Activated T-cell treated with anti-CD3 and anti-CD28 coated beads, Interleukin-2, amount 50 U/mL, for 4 hours (primary cell): ENCODE measurements around the gene C2CD2. TPM values are rescaled to one million over a fixed set of nuclear protein-coding genes. Genes with fewer than 3 reads are reported as not detected.

Experiments
- ATAC-seq, 2 donors: fragments of 200-7000 bp; cut with Tn5 transposase; one replicate each; pipeline ENCODE4 v1.10.0; 2021
- DNase-seq: peaks from one replicate; pipeline ENCODE4 v3.0.0-alpha.2; 2020
- H3K27me3 Mint-ChIP-seq: one replicate; pipeline ENCODE4 v1.8.0; 2021; ENCODE audit warnings: low read depth, mixed read lengths
- H3K36me3 Mint-ChIP-seq: one replicate; pipeline ENCODE4 v1.8.0; 2022; ENCODE audit warnings: mixed read lengths; ENCODE audit not compliant: insufficient read depth
- H3K4me1 Mint-ChIP-seq: one replicate; pipeline ENCODE4 v1.8.0; 2021; ENCODE audit warnings: low read depth, mixed read lengths
- H3K4me3 Mint-ChIP-seq: one replicate; pipeline ENCODE4 v1.8.0; 2021; ENCODE audit warnings: mild to moderate bottlenecking, moderate library complexity, mixed read lengths
- H3K9me3 Mint-ChIP-seq: one replicate; pipeline ENCODE4 v1.8.0; 2021; ENCODE audit warnings: mixed read lengths
- total RNA-seq, 3 donors: library from RNA; stranded (reverse); gene quantifications; one replicate each; pipeline ENCODE4 v1.2.1, GENCODE V29; 2021

C2CD2 gene
- total RNA-seq, 3 donors from 2014 or later = 1.6 to 7.4 (median 4.3) TPM

- no peak for ATAC-seq
- H3K36me3 Mint-ChIP-seq = no peaks in the 10 kb centered on the region
- H3K9me3 Mint-ChIP-seq = no peaks in the 10 kb centered on the region
- DNase-seq = no peak
- no peaks in the 10 kb centered on the region for H3K27me3 Mint-ChIP-seq
- no peak overlapping the region for H3K4me3 Mint-ChIP-seq
- no peaks in the 10 kb centered on the region for H3K4me1 Mint-ChIP-seq
Observed at GRCh38 chr21:41945982-41946381, 7.8 kb downstream of the C2CD2 start.

- no peaks in the 10 kb centered on the region for H3K36me3 Mint-ChIP-seq
- H3K27me3 Mint-ChIP-seq = no peaks in the 10 kb centered on the region
- ATAC-seq = no peak
- H3K4me1 Mint-ChIP-seq = no peaks in the 10 kb centered on the region
- DNase-seq = no peak
- no peaks in the 10 kb centered on the region for H3K9me3 Mint-ChIP-seq
- H3K4me3 Mint-ChIP-seq = no peak overlapping the region
Observed at GRCh38 chr21:41943851-41944250, 10.0 kb downstream of the C2CD2 start.

GRCh38 chr21:41942457-41942856 is 11.4 kb downstream of the C2CD2 start:
- no peak for ATAC-seq
- H3K27me3 Mint-ChIP-seq = no peaks in the 10 kb centered on the region
- no peaks in the 10 kb centered on the region for H3K4me1 Mint-ChIP-seq
- H3K9me3 Mint-ChIP-seq = no peaks in the 10 kb centered on the region
- H3K36me3 Mint-ChIP-seq = no peaks in the 10 kb centered on the region
- no peak overlapping the region for H3K4me3 Mint-ChIP-seq
- DNase-seq = no peak

DNA sequence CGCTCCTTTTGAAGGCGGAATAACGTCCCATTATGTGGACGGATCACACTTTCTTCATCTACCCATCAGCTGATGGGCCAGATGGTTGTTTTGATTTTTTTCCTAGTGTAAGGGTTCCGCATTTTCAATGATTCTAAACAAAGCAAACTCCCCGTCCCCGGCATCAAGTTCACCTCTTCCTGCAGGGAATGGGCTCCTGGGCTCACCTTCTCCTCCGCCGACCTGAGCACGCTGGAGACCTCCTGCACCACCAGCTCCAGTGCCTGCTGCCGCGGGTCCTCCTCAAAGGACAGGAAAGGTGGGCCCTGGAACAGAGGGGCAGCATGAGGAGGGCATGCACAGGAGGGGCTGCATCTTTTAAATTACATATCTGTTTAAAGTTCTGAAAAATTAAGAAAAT is 11.9 kb downstream of the C2CD2 start:
- ATAC-seq = no peak
- Mint-ChIP-seq H3K27me3 (no peaks in the 10 kb centered on the region), H3K36me3 (no peaks in the 10 kb centered on the region), H3K9me3 (no peaks in the 10 kb centered on the region), H3K4me3 (no peak overlapping the region), H3K4me1 (no peaks in the 10 kb centered on the region)
- no peak for DNase-seq

DNA sequence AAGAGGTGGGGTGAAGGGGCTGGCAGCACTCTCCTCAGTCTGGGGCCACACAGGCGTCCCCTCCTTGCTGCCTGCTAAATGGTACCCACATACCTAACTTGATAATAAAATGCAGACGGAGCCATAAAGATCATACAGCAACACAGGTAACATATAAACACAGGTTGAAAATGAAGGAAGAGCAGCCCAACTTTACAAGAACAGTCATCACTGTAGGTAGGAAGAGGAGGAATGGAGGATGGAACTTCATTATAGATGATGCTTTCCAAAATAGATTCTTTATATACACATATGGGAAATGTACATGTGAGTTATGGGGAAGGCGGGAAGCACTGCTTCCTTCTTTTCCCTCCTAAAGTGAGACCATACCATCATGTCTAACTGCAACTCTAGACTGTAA is 13.4 kb downstream of the C2CD2 start:
- no peak for DNase-seq
- H3K4me3 Mint-ChIP-seq = no peak overlapping the region
- no peaks in the 10 kb centered on the region for H3K36me3 Mint-ChIP-seq
- H3K27me3 Mint-ChIP-seq = no peaks in the 10 kb centered on the region
- no peaks in the 10 kb centered on the region for H3K4me1 Mint-ChIP-seq
- H3K9me3 Mint-ChIP-seq = no peaks in the 10 kb centered on the region
- ATAC-seq = no peak

- Mint-ChIP-seq H3K36me3 (no peaks in the 10 kb centered on the region), H3K4me1 (no peaks in the 10 kb centered on the region), H3K9me3 (no peaks in the 10 kb centered on the region), H3K4me3 (no peak overlapping the region), H3K27me3 (peaks cover 3% of the 10 kb centered on the region)
- DNase-seq (no peak), ATAC-seq (no peak)
Observed at GRCh38 chr21:41939391-41939790, 14.4 kb downstream of the C2CD2 start.

DNA sequence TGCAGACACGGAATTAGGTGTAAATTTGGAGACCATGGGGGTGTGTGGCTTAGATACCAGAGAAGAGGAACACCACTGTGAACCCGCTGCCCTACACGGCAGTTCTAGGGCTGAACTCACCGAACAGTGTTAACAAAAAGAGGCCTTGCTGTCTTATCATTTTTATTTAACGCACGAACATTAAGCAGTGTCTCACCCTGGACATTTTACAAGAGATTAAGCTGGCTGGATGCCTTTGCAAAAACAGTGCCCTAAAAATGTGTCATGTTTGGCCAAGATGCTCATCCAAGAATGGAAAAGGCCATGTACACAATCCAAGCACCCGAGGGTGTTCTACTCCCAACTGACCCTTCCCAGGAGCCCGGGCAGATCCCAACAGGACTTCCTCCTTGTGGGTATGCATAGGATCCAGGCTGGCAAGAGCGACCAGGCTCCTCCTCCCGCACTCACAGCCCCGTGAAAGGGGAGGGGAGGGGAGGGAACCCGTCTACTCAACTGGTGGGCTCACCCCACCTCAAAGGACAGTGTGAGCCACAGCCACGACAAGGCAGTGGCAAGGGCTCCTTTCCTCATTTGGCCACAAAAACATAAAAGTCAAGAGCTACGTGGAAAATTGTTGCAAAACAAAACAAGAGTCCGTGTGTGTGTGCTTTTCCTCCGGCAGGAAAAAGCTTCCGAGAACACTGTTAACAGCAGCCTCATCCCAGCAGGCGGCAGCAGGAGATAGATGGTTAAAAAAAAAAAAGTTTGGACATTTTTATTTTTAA is 20.3 kb downstream of the C2CD2 start:
- Mint-ChIP-seq H3K36me3 (no peaks in the 10 kb centered on the region), H3K4me1 (peaks cover 6% of the 10 kb centered on the region), H3K4me3 (no peak overlapping the region), H3K27me3 (peaks cover 15% of the 10 kb centered on the region), H3K9me3 (no peaks in the 10 kb centered on the region)
- no peak for DNase-seq
- ATAC-seq = no peak

DNA sequence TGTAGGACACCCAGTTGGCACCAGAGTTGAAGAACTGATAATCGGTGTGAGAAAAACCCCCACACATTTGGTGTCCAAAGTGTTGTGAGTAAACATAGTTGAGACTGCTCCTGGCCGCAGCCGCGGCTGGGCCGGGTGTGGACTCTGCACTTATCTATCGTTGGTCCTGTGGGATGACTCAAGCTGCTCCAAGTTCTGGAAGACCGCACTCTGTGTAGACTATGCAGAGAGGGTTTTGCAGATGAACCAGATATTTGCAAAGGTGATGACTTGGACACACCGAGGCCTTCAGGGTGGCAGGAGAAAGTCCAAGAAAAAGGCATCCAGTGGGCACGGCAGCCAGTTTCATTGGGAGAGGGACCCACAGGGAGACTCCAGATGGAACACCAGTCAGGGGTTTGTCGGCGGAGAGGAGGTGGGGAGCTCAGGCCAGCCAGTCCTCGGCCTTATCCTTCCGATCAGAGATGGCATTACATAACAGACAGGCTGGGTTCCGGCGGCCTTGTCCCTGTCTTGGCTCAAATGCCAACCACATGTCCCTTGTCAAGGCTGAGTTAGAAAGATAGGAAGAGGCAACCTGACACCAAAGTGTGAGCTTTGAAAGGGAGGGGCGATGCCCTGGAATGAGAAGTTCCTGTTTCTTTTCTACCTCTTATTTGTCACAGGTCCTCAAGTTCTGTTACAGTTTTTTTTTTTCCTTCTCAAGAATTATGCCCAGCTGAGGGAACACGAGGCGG is 21.1 kb downstream of the C2CD2 start:
- peaks cover 15% of the 10 kb centered on the region for H3K27me3 Mint-ChIP-seq

GRCh38 chr21:41932191-41932575 is 21.6 kb downstream of the C2CD2 start:
- peaks cover 15% of the 10 kb centered on the region for H3K27me3 Mint-ChIP-seq
- no peak for DNase-seq

More for the DNA sequence above, 21.1 kb downstream of the C2CD2 start:
- no peak for DNase-seq
- Mint-ChIP-seq H3K9me3 (no peaks in the 10 kb centered on the region), H3K4me3 (no peak overlapping the region), H3K36me3 (no peaks in the 10 kb centered on the region), H3K4me1 (peaks cover 10% of the 10 kb centered on the region)
- no peak for ATAC-seq

DNA sequence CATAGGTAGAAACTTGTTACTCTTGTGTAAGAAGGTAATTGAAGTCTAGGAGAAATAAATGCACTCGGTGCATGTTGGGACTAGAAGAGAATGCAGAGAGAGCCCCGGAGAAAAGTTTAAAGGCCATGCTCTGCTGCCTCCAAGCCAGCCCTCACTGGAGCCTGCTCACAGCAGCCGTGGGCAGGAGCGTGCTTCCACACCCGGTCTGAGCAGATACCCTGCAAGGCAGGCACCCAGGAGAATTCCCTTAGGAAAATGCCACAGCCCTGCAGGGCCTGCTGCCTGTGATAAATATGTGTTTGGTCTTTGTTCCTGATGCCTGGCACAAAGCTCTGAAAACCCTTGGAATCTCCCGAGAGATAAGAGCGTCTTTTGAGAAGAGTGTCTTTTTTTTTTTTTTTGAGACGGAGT is 22.8 kb downstream of the C2CD2 start:
- ATAC-seq = no peak
- H3K27me3 Mint-ChIP-seq = peaks cover 15% of the 10 kb centered on the region

More at GRCh38 chr21:41932191-41932575, 21.6 kb downstream of the C2CD2 start:
- Mint-ChIP-seq H3K4me1 (peaks cover 11% of the 10 kb centered on the region), H3K9me3 (no peaks in the 10 kb centered on the region), H3K36me3 (no peaks in the 10 kb centered on the region), H3K4me3 (no peak overlapping the region)
- no peak for ATAC-seq

DNA sequence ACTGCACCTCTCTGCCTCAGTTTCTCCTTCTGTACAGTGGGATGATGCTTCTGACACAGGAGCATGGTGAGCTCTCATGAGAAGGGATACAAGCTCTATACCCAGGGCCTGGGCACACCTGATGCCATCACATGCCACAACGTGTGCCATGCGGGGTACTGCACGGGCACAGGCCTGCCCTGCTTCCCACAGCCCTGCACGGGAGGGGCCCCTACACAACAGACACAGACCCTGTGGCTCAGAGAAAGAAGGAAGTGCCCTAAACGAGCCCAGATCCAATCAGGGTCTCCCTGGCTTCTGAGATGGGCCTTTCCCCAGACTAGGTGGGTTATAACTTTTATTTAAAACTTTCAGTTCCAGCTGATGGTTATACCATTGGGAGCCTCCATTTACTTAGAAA is 24.6 kb downstream of the C2CD2 start:
- ATAC-seq (no peak), DNase-seq (no peak)
- peaks cover 34% of the 10 kb centered on the region for H3K4me1 Mint-ChIP-seq
- H3K27me3 Mint-ChIP-seq = peaks cover 12% of the 10 kb centered on the region
- no peaks in the 10 kb centered on the region for H3K9me3 Mint-ChIP-seq
- H3K4me3 Mint-ChIP-seq = no peak overlapping the region
- no peaks in the 10 kb centered on the region for H3K36me3 Mint-ChIP-seq

More for the DNA sequence above, 22.8 kb downstream of the C2CD2 start:
- Mint-ChIP-seq H3K36me3 (no peaks in the 10 kb centered on the region), H3K4me1 (peaks cover 18% of the 10 kb centered on the region), H3K9me3 (no peaks in the 10 kb centered on the region), H3K4me3 (no peak overlapping the region)
- no peak for DNase-seq

- peaks cover 39% of the 10 kb centered on the region for H3K4me1 Mint-ChIP-seq
- no peak overlapping the region for H3K4me3 Mint-ChIP-seq
- no peaks in the 10 kb centered on the region for H3K36me3 Mint-ChIP-seq
- no peaks in the 10 kb centered on the region for H3K9me3 Mint-ChIP-seq
- no peak for ATAC-seq
- DNase-seq = no peak
- H3K27me3 Mint-ChIP-seq = peaks cover 11% of the 10 kb centered on the region
Observed at GRCh38 chr21:41928621-41929220, 25.1 kb downstream of the C2CD2 start.

DNA sequence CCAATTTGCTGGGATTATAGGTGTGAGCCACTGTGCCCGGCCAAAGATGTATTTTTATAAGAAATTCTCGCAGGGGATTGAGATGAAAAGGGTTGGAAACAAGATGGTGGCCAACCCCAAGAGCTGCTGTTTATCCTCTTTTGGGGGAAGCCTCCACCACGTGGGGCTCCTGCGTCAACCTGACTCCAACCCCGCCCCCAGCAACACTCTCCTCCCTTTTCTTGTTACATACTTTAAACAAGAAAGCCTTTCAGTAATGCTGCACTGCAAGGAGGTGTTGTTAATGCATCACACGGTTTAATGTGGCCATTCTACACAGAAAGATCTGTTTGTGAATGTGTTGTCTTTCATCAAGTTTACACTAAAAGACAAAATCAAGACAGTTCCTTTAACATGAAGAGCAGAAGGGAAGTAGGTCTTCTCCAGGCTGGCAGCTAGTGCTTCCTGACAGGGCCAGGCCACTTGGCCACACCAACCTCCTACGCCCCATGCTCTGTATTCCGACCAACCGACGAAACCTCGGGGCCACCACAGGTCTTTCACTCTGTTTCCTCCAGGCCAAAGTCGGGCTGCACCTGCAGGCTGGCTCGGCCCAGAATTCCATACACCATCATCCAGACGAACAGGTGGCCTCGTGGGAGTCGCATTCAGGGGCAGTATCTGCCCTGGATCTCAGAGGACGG is 25.9 kb downstream of the C2CD2 start:
- H3K4me1 Mint-ChIP-seq = peaks cover 45% of the 10 kb centered on the region
- ATAC-seq (no peak), DNase-seq (no peak)
- no peak overlapping the region for H3K4me3 Mint-ChIP-seq
- H3K36me3 Mint-ChIP-seq = no peaks in the 10 kb centered on the region
- peaks cover 2% of the 10 kb centered on the region for H3K27me3 Mint-ChIP-seq
- H3K9me3 Mint-ChIP-seq = no peaks in the 10 kb centered on the region

- ATAC-seq = peak in 1 of 2 donors; percentile 26
- DNase-seq = no peak
- Mint-ChIP-seq H3K9me3 (no peaks in the 10 kb centered on the region), H3K27me3 (no peaks in the 10 kb centered on the region), H3K4me1 (peaks cover 46% of the 10 kb centered on the region), H3K36me3 (no peaks in the 10 kb centered on the region), H3K4me3 (peak overlapping the region; percentile 86)
Observed at GRCh38 chr21:41926807-41927171, 27.0 kb downstream of the C2CD2 start.
